TTC549 (cell line): ENCODE measurements around the gene FMNL2.
"Not testable (repeated sequence)": the region's sequence is repeated elsewhere in the genome, so short reads cannot be mapped to it uniquely, and the experiment has no call there.

Source experiments
- FAIRE-seq: peaks from 2 replicates; lab custom pipeline; 2012; peaks lifted over from hg19 to GRCh38; lab: Jason Lieb, UNC

Gene FMNL2

DNA sequence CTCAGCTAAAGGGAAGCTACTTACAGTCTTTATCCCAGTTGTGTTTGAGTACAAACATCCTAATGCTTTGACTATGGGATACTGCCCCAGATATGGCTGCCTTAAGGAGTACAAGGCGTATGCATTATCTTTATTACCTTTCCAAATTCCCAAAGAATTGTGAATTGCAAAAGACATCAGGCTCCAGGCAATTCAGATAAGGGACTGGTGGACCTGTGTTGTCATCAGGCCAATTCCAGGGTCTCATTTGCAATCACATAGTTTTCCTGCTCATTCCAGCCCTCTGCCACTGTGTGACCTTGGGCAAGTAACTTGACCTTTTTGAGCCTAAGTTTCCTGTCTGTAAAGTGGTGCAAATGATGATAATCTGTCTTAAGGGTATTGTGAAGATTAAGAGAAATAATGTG is 137.5 kb downstream of the FMNL2 start:
- FAIRE-seq: no peak

DNA sequence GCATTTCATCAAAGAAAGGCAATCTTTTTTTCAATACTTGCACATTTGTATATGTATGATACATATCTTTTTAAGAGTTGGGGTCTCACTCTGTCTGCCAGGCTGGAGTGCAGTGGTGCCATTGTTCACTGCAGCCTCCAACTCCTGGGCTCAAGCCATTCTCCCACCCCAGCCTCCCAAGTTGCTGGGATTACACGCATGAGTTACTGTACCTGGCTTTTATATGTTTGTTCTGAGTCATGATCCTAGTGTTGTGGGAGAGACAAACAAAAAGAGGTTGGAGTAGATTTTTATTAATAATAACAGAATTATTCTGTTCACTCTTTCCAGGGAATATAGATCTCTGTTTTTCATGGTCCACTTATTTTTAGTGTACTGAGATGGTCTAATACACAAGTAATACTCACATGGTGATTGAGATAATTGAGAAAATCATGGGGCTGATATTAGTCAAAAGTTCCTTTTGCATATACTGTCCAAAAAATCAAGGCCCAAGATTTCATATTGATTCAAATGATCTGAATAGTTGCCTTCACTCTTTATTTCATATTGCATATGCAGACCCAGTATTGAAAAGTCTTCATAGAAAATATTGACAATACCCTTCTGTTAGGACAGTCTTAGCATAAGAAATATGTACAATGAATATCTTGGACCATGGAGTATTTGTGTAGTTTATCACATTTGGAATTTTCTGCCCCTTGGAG is 138.3 kb downstream of the FMNL2 start:
- no peak for FAIRE-seq

DNA sequence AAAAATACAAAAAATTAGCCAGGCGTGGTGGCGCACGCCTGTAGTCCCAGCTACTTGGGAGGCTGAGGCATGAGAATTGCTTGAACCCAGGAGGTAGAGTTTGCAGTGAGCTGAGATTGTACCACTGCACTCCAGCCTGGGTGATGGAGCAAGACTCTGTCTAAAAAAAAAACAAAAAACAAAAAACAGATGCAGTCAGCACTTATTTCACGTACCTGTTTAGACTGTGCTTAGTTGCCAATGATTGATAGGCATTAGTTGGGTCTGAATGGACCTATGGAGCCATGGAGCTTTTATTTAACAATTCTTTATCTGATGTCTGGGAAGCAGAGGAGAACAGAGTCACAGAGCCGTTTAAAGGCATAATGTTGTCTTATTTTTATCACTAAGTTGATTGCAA is 139.5 kb downstream of the FMNL2 start:
- not testable (repeated sequence) for FAIRE-seq

DNA sequence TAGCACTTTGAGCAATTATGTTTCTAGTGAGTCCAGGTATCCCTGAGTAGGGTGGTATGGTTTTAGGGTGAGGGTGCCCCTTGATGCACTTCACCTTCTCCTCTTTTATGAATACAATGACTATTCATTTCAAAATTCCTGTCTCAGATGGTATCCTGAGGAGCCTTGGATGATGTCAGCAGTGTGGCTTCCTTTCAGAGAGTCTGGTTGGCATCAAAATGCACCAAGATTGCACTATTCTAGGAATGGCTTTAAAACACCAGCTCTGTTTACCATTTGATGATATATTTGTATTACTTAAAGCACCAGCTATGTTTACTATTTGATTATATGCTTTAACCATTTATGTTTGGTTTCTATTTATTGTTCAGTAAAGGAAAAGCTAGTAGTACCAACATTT is 141.0 kb downstream of the FMNL2 start:
- FAIRE-seq: no peak

DNA sequence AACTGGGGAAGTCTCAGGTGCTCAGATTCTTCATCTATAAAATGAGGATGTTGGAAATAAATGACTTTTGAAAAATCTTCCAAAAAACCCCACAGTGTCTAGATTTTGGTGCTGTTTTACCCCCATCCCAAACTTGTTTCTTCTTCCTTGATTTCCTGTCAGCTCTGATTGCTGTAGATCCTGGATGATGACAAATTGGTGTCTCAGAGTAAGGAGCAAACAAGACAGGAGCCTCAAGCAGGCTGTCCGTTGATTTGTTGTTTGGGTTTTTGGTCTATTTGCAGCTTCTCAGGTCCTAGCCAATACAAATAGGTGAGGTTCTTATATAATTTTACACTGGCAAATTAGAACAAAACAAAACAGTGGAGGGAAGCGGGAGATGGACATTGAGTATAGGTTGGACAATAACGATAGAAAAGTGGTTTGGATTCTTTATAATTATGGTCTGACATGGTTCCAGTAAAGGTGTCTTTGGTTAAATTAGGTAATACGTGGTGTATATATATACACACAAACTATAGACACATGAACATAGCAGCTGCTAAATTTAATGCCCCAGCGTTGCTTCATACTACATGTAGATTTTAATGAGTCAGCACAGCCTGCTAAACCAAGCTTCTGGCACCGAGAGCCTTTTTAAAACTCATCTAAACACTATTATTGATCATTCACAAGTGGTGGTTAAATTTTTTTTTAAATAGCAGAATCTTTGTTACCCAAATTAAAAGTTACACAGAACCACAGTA is 142.5 kb downstream of the FMNL2 start:
- no peak for FAIRE-seq

DNA sequence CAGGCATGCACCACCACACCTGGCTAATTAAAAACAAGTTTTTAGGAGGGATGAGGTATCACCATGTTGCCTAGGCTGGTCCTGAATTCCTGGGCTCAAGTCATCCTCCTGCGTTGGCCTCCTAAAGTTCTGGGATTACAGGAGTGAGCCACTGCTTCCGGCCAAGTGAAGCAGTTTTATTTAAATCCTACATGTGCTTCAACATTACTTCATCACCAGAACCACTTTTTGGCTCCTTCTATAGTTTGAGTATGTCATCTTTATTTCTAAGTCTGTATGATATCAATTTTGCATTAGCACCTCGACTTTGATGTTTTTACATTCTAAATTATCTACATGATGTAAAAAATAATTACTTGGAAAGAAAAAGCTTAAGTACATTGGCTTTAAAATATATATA is 144.3 kb downstream of the FMNL2 start:
- no peak for FAIRE-seq

DNA sequence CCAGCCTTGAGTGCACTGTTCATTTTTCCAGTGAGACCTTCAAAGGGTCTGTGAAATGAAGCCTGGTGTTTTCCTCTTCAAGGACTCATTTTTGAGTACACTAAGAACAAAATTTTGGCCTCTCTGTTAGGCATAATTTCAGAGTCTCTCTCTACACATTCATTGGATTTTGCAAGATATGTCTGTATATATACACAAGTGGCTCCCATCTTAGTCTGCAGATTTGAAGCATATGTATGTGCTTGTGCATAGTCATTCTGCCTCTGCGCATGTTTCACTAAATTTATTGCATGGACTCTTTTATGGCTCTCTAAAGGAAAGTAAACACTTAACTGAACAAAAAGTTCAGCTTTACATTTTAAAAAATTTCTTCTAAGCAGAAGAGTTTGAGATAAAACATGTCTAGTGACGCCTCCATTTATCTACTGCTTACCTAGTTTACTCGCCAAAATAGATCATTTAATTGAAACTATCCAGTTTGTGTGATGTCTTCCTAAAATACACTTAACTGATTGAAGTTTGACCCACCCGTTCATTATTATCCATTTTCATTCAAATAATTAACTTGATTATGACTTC is 145.9 kb downstream of the FMNL2 start:
- no peak for FAIRE-seq

DNA sequence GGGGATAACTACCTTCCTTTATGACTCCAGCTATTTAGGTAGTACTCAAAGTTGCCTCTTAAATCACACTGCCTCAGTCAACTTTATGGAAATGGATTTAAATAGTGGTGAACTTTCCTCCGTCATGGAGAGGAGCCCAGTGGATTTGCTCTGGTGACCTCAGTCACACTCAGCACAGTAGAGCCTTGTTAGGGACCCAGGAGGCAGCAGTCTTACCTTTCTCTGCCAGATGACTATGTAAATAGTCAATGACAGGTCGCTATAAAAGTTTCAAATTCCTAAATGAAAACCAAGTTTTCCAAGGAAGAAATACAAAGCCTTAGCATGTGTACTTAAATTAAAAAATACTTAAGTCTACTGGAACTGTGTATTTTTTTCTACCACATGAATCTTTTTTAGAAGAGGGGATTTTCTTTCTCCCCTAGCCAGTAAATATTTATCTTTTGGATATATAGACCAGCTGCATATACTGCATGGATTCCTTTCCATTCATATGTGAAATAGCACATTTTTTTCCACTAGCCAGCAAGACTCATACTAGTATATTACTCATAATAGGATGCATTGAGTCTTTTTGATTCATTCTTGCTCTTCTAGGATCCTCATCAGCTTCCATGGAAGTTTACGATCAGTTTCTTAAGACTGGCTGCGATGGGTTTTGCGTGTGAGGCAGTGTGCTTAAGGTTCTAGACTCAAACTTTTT is 147.1 kb downstream of the FMNL2 start:
- FAIRE-seq: no peak

DNA sequence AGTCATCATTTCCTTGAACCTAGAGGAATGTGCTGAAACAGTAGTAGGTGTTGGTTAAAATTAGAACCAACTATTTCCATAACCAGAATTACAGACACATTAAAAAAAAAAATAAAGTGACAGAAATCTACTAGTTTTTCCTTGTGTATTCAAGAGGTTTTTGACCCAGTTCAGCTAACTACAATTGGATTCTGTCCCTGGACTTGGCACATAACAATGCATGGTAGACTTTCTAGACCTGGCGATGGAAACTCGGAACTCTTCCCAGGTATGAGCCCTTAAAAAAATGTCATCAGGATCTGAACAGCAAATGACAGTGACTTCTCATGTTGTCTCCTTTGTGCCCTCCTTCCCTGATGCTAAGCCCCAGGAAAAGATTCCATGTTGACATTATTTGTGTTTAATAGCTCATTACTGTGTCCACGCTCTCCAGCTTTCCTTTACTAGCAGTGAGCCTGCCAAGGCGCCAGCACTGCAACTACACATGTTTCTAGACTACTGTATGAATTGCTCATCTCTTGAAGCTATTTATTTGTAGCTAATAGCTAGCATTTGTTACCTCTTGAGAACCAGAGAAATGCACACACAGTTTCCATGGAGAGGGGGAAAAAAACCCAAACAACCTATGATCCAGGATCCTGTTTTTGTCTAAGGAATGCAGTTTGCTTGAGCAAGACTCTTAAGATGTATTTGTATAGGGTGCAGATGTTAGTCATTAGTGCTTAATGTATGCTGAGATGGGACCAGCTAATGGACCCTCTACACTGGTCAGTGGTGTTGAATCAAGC is 148.5 kb downstream of the FMNL2 start:
- no peak for FAIRE-seq

DNA sequence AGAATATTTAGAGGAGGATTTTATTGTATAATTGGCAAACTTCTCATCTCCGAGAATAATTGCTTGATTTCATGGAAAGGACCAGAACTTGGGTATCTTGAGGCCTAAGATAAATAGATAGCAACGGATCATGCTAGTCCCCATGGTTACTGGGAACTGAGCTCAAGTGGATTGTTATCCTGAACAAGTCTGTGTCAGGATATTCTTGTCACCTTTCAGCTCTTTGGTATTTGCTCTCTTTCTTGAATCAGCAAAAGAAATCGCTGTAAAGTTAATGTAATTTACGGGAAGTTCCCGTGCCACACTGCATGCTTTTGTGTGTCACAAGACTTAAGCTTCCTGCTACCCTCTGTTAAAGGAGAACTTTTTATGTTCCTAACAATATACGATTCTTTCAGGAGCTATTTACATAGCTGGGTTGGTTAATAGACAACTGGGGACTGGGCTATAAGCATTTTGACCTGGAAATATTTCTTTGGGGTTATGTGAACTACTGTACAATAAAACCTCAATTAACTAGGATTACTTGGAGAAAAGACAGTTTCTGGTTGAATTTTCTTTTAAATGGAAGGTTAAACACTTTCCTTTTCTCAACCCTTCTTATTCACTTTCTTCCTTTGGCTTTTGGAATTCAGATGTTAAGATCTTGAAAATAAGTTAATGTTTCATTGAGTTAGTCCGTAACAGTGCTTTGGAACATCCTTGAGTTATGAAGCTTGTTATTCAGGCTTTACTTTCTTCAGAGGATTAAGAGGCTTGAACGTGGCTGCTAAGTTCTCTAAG is 151.2 kb downstream of the FMNL2 start:
- FAIRE-seq: no peak

DNA sequence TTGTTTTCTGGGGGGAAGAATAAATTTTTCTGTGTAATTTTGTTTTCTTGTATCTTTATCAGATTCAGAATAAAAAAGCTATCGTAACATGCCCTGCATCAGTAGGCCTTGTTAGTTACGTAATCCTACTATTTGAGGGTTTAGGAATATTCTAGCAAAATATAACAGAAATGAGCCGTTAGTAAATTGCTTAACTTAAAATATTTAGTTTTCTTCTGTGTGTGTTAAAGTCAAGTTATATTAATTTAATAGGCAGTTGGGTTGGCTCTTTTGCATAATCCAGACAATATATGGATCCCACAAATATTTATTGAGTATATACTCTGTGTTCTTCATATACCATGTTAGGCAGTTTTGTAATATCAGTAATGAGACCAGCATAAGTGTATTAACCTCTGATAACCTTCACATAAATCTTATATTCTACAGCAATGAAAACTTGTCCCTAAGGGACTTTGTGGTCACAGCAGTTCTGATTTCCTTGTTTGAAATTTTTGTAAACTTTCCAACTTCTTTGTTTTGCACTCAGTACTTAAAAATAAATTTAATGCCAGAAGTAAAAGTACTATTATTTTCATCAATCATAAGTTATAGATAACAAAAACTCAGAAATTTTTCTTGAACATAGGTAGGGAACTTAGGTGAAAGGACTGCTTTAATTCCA is 151.9 kb downstream of the FMNL2 start:
- no peak for FAIRE-seq

DNA sequence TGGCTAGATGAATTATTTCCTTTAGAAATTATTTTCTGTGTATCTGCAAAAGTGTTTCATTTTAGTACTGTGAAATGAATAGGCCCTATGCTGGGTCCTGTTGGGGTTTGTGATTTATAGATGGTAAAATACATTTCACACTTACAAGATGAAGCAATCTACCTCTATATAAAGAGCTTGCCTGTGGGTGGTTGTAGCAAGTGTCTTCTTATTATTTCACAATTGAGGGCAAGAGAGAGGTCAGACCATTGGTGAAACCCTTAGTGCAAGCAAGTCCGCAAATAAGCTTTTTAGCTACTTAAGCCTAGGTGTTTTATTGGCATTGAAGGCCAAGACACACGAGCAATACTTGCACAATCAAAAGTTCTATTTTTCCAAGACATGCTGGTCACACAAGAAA is 153.1 kb downstream of the FMNL2 start:
- FAIRE-seq: no peak

DNA sequence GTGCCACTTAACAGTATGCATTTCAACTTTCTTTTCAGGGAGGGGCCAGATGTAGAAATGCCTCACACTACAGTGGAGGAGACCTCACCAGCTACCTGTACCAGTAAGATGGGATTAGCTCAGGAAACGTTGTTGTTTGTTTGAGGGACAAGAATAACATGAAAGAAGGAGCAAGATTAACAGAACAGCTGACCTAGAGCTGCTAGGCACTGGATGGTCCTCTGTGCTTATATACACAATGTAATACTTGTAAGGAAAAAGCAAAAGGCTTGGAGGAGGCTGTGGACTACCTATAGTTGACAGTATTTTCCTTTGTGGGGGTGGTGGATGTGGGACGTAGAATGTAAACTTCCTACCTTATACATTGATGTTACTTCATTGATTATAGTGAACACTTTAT is 154.4 kb downstream of the FMNL2 start:
- FAIRE-seq: no peak

DNA sequence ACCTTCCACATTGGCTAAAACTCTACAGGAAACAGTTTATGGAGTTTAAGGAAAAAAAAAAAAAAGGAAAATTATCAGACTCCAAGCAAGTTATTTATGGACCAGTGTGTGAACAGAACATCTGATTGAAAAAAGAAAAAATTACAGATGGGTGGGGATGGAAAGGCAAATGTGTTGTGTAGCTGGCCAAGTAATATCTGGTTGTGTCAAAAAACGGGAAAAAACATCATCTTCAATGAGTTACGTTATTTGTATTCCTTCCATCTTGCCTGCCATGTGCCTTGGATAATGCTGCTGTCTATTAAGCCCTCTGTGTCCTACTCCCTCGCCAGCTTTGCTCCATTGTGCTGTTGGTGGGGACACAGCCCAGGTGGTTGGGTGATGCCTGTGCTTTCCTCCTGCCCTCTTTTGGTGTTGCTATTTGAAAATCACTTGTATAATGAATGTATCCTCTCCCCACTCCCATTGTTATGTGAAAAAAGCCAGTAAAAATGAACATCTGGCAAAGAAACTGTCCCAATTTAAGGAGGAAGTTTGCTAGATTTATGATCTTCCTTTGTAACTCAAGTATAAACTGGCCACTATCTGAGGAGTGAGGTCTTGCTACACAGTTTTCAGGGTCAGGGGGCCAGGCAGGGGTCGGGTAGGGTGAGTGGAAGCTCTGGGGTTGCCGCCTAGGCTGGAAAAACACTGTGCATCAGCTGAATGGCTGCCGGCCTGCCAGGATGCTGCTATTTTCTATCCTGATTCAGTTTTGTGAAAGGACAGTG is 155.9 kb downstream of the FMNL2 start:
- no peak for FAIRE-seq

DNA sequence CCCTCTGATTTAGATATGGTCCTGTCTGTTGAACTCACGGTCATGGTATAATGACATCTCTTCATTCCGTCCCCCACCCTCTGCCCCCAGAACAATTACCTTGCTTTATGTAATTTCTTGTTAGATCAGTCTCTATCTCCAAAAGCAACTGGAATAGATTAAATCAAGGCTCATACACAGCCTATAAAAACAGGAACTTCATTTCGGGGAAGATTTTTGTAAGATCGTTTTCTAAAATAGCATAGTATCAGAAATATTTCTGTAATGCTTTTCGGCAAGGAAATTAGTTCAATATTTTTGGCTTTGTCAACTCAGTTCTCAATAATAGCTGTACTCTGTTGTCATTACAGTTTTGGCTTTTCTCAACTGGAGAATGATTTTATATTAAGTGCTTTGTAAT is 157.2 kb downstream of the FMNL2 start:
- FAIRE-seq: no peak

DNA sequence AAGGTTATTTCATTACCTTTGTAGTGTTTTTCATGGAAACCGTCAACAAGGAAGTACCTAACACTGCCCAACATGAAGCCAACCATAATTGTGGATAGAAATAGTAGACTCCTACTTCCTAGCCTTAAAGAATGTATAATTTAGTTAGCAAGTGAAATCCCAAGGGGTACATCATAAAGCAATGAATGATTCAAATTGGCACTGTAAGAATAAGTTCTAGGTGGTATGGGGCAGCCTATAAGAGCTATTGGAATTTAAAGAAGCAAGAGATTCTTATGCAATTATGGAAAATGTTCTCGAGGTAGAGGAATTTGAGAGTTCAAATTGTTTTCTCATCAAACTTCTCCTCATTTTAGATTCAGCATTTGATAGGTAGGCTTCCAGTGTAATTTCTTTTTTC is 157.9 kb downstream of the FMNL2 start:
- no peak for FAIRE-seq

DNA sequence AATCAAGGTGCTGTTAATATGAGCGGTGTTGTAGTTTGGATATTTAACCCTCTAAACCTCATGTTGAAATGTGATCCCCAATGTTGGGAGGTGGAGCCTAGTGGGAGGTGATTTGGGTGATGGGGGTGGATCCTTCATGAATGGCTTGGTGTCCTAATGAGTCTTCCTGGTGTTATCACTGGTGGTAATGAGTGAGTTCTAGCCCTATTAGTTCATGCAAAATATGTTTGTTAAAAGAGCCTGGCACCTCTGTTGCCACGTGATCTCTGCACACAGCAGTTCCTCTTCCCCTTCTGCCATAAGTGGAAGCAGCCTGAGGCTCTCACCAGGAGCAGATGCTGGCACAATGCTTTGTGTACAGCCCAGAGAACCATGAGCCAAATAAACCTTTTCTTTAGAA is 158.4 kb downstream of the FMNL2 start:
- no peak for FAIRE-seq

DNA sequence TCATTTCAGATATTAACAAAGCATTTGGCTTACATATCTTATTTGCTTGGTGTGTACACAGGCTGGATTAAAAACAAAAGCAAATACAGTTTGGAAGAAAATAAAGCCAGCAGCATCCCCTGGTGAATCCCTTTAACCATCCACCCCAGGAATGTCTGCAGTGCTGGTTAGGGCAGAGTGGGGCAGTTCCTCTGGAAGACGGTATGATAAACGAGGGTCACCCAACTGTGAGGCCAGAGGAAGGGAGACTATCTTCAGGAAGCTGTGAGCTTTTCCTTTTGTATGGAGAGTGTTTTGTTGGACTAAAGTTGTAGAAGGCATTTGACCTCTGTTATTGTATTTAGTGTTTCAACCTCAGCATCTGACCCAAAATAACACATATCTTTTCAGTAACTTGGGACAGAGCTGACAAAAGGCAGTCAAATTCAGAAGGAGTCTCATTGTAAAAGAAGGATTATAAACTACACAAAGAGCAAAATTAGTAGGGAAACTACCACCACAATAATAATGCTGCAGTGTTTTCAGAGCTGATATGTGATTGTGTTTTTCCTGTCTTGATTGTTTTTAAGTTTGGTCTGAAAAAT is 159.1 kb downstream of the FMNL2 start:
- FAIRE-seq: no peak

DNA sequence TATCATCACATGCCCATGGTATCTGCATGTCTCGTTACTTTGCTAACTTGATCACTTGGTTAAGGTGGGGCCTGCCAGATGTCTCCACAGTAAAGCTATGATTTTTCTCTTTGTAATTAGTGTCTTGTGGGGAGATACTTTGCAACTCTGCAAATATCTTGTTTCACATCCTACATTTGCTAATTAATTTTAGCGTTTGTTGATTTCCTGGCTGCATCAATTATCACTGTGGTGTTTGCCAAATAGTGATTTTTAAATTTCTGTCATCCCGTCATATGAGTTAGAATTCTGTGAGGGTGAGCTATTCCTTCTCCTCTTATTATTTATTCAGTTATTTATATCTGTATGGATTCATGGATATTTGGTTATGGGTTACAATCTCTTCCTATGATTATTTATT is 161.4 kb downstream of the FMNL2 start:
- FAIRE-seq: no peak
